Type B pancreatic cell (in vitro differentiated cells): Measurements from ENCODE around the gene PRDM8. TPM values are rescaled to one million over a fixed set of nuclear protein-coding genes. Genes with fewer than 3 reads are reported as not detected.

ENCODE experiments used
- DNase-seq: peaks from one replicate; pipeline ENCODE4 v3.0.0; 2021; ENCODE audit warnings: mixed read lengths; ENCODE audit not compliant: unreplicated experiment; ENCODE audit errors: extremely low spot score
- H3K27ac Mint-ChIP-seq: 2 replicates; pipeline ENCODE4 v1.8.0; 2021; ENCODE audit warnings: mild to moderate bottlenecking, mixed read lengths
- H3K27me3 Mint-ChIP-seq: 2 replicates; pipeline ENCODE4 v1.8.0; 2021; ENCODE audit warnings: mixed read lengths
- H3K36me3 Mint-ChIP-seq: 2 replicates; pipeline ENCODE4 v1.8.0; 2021; ENCODE audit warnings: mixed read lengths
- H3K4me1 Mint-ChIP-seq: one replicate; pipeline ENCODE4 v1.8.0; 2021; ENCODE audit warnings: mixed read lengths; ENCODE audit not compliant: unreplicated experiment
- H3K4me3 Mint-ChIP-seq: 2 replicates; pipeline ENCODE4 v1.8.0; 2021; ENCODE audit warnings: mild to moderate bottlenecking, mixed read lengths
- H3K9me3 Mint-ChIP-seq: 2 replicates; pipeline ENCODE4 v1.8.0; 2021; ENCODE audit warnings: mixed read lengths
- CTCF ChIP-seq: fragments of 200-600 bp; sonication (generic); conservative IDR thresholded peaks from 2 replicates; pipeline ENCODE4 v1.5.0; 2021; ENCODE audit warnings: antibody characterized with exemption, mild to moderate bottlenecking
- total RNA-seq: library from RNA; stranded (reverse); gene quantifications from 2 replicates; pipeline ENCODE4 v1.2.1, GENCODE V29; 2021; ENCODE audit warnings: low replicate concordance

Gene PRDM8
- total RNA-seq, 1 donor from 2014 or later: 6.2 TPM

- Mint-ChIP-seq H3K27ac (no peak overlapping the region), H3K27me3 (peaks cover 92% of the 10 kb centered on the region), H3K4me3 (peak overlapping the region; percentile 91), H3K4me1 (peaks cover 30% of the 10 kb centered on the region), H3K36me3 (no peaks in the 10 kb centered on the region), H3K9me3 (peaks cover 3% of the 10 kb centered on the region)
- DNase-seq: peak; percentile 90
- peak; percentile 93 for TF ChIP-seq CTCF
Measured at GRCh38 chr4:80184053-80184824, 13.1 kb upstream of the PRDM8 start.

GRCh38 chr4:80184825-80185756 lies 12.2 kb upstream of the PRDM8 start:
- no peak for TF ChIP-seq CTCF
- Mint-ChIP-seq H3K27me3 (peaks cover 92% of the 10 kb centered on the region), H3K27ac (peak overlapping the region; percentile 7), H3K9me3 (no peaks in the 10 kb centered on the region), H3K4me3 (peak overlapping the region; percentile 91), H3K36me3 (no peaks in the 10 kb centered on the region), H3K4me1 (peaks cover 31% of the 10 kb centered on the region)
- DNase-seq: no peak

- no peaks in the 10 kb centered on the region for H3K9me3 Mint-ChIP-seq
Measured at GRCh38 chr4:80185787-80186548, 11.3 kb upstream of the PRDM8 start.

GRCh38 chr4:80186676-80187075 lies 10.6 kb upstream of the PRDM8 start:
- no peak for TF ChIP-seq CTCF

More at GRCh38 chr4:80185787-80186548, 11.3 kb upstream of the PRDM8 start:
- TF ChIP-seq CTCF: no peak
- Mint-ChIP-seq H3K4me1 (peaks cover 31% of the 10 kb centered on the region), H3K36me3 (no peaks in the 10 kb centered on the region), H3K4me3 (peak overlapping the region; percentile 91), H3K27ac (no peak overlapping the region), H3K27me3 (peaks cover 94% of the 10 kb centered on the region)
- no peak for DNase-seq

GRCh38 chr4:80187677-80188076 lies 9.6 kb upstream of the PRDM8 start:
- H3K27me3 Mint-ChIP-seq: peaks cover 97% of the 10 kb centered on the region
- H3K9me3 Mint-ChIP-seq: no peaks in the 10 kb centered on the region
- no peaks in the 10 kb centered on the region for H3K36me3 Mint-ChIP-seq
- H3K27ac Mint-ChIP-seq: no peak overlapping the region
- no peak for TF ChIP-seq CTCF
- no peak for DNase-seq
- H3K4me3 Mint-ChIP-seq: no peak overlapping the region
- H3K4me1 Mint-ChIP-seq: peaks cover 31% of the 10 kb centered on the region

More at GRCh38 chr4:80186676-80187075, 10.6 kb upstream of the PRDM8 start:
- no peaks in the 10 kb centered on the region for H3K9me3 Mint-ChIP-seq
- H3K4me3 Mint-ChIP-seq: peak overlapping the region; percentile 17
- DNase-seq: no peak
- H3K27ac Mint-ChIP-seq: no peak overlapping the region
- peaks cover 97% of the 10 kb centered on the region for H3K27me3 Mint-ChIP-seq
- no peaks in the 10 kb centered on the region for H3K36me3 Mint-ChIP-seq
- H3K4me1 Mint-ChIP-seq: peaks cover 31% of the 10 kb centered on the region
